DMS 273 (cell line): ENCODE data around the gene NANOS1.
A peak's percentile ranks its signal among the peaks of the same experiment; 100 is the strongest.

Experiments used
- DNase-seq: peaks from one replicate; lab custom pipeline; 2025; ENCODE audit not compliant: unreplicated experiment; lab: John Stamatoyannopoulos, UW

NANOS1 gene

DNA sequence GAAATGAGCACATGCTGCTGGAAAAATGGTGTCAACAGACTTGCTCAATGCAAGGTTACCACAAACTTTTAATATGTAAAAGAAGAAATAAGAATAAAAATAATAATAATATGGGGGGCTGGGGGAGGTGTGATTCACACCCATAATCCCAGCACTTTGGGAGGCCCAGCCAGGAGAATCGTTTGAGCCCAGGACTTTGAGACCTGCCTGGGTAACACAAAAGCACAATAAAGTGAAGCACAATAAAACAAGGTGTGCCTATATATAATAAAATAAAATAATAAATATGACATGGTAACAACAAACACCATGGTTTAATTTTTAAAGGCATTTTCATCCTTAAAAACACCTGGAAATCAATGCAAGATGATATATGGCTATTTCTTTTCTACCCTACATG, 26.0 kb downstream of the NANOS1 start:
- DNase-seq, result no peak

DNA sequence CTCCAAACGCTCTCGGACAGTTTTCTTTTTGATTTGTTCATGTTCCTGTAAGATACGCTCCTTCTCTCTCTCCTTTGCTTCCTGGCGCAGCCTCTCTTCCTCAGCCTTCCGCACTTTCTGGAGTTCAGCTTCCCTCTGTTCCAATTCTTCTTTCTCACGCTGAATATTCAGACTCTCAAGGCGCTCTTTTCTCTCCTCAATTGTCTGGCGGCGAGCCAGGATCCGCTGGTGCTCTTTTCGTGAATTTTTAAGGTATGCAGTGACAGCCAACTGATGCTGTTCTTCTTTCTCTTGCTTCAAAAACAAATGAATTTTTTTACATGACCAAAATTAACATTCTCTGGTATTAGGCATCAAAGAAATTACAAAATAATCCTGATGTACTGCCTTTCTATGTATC, 28.5 kb downstream of the NANOS1 start:
- DNase-seq, result no peak

DNA sequence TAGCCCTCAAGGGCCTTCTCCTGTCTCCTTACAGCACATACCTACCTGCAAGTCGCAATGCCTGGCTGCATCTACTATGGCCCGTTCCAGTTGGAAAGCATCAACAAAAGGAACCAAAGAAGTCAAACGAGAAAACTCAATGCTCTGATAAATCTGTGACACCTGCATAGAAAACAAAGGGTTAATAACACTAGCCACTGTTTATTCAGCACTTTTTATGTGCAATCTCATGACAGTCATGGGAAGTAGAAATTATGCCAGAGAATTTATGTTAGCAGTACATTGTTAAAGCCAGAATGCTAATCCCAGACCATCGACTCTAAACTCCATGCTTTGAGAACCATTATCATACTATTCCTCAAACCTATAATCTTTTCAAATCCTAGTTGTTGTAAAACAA, 30.0 kb downstream of the NANOS1 start:
- no peak for DNase-seq

DNA sequence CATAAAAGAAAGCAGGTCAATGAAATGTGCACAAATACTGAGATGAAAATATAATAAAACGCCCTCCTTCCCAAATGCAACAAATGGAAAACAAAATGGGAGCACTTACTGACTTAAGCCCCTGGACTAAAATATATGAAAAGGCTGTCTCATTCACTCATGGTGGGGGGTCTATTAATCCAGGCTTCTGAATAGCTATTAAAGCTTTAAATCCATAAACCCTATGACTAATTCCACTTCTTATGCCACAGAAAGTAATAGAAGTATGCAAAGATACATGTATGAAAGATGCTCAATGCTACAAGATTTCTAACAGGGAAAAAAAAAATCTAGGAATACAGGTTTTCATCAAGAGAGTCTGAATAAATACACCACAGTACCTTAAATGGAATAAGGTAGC, 30.6 kb downstream of the NANOS1 start:
- no peak for DNase-seq

DNA sequence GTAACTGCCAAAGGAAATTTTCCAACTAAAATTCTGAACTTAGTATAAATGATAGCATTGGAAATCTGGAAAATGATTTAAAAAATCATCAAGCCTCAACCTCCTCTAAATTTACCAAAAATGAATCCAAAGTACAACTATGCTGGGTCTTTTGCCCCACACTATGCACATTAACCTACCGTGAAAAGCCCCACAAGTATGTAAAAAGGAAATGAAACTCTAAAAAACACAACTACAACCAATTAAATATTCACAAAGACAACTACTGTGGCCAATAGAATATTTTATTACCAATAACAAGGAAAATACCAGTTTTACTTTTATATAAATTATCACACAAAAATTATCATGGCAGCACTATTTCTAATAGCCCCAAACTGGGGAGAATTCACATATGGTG, 31.8 kb downstream of the NANOS1 start:
- DNase-seq, result no peak

DNA sequence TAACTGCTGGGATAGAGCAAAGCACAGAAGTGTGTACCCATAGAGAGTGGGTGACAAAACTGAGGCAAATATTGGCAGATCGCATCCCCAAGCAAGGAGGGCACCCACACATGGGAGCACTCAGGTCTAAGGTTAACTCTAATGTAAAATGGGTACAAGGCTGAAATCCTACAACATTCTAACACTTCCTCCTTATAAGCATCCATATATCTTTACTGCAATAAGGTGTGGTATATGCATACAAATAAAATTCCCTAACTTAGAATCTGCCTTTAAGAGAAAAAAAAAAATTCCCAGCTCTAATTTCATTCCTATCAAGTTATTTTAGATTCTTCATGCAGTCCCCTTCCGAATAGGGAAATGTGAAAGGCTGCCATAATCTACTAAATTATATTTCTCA, 32.4 kb downstream of the NANOS1 start:
- DNase-seq, result no peak

DNA sequence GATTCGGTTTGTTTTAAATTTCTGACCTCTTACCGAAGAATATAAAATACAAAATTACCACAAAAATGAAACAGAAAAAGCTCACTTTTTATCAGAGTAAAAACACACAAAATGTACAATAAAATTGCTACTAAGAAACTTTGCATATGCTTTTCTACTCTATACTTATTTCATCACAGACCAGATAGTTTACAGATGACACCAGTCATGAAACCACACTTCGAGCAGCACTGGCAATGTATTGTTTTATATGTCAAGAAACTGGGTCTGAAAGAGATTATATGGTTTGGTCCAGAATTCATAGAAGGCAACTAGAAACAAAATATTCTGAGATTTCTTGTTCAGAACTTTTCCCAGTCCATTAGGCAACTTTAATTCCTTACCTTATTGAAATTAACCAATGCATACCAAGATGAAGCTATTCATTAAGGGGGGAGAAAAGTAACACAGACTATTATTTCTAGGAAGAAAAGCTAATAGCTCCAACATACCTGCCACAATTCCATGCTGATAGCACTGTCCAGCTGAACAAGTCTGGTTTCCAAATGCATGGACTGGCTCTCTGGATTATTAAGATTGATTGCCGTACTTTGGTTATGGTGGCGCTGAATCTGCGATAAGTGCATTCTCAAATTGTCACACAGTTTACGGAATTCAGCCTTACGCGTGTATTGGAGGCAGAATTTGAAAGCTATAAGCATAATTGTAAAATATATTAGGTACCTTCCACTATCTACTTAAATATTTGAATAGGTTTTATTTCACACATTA, 41.1 kb downstream of the NANOS1 start:
- no peak for DNase-seq

DNA sequence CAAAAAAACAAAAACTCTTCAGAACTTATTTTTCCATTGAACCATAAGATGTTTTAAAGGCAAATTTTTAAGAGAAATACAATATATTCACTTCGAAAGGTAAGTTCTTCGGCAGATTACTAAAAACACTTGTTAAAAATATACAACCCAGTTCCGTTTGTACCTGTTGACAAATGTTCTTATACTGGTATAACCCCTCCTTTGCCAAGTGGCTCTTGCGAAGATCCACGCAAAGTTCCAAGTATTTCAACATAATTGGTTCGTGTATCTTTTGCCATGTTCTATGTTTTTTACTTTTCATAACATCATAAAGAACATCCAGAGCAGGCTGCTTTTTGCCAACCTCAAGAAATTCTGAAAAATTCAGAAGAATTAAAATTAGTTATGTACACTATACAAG, 44.1 kb downstream of the NANOS1 start:
- no peak for DNase-seq

DNA sequence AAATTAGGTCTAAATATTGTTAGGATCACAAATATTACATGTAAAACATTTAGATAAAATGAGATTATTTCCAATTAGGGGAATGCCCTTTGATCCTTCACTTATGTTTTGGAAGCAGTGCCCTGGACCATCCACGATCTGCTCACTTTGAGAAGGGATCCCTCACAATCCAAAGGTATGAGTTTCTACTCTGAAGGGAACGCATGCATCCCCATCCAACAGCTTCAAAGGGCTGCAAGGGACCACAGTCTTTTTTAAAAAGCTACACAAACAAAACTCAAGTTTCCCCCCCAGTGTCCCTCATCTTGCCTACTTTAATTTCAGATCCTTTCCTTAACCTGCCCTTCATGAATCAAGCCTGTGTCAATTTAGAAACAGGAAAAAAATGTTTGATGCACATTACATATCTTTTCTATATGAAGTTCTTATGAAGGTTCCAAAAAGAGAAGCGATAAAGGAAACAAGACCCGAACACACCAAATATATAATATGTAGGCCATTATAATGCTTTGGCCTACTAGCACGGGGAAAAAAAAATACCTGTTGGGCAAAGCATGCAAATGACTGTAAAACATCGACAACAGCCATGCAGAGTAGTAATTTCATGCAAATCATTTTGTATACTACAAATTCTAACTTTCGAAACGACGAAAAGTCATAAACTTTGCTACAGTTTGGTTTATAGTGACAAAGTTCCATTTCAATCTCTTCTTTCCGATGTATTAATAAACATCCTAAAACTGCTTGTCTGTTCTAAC, 49.1 kb downstream of the NANOS1 start:
- DNase-seq, result no peak

DNA sequence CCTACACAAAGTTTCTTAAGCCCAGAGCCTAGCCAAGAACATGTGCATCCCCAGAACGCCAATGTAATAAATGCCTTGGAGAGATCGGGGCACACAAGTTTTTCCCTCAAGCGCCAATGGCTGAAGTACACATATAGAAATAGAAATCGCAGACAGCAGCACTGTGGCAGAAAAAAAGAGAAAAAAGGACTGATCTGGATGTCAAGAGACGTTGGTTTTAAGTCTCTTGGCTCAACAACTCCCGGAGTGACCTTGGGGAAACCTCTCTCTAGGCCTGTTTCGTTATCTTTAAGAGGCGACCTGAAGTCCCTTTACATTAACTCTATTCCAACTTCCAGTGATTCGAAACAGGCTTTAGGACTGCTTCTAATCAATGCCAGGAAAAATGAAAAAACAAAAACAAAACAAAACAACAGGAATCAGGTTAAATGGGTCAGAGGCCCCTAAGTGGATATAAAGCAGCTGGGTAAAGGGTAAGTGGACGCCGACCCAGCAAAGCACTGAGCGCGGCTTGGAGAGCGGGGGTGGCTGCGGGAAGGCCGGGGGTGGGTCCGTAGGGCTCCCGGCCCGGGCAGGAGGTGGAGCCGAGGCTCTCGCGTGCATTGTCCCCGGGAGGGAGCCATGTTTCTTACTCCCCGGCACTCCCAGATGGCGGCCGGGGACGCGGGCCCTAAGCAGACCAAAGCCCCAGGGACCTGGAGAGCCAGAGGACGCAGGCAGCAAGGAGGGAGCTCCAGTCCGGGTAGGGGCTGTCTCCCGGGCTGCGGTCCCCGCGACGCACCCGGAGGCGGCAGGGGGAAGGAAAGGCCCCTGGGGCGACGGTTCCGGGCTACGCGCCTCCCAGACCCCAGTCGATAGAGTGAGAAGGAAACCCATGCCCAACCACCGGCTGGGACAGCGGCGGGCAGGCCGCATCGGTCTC, 50.3 kb downstream of the NANOS1 start:
- peak; percentile 83 for DNase-seq

DNA sequence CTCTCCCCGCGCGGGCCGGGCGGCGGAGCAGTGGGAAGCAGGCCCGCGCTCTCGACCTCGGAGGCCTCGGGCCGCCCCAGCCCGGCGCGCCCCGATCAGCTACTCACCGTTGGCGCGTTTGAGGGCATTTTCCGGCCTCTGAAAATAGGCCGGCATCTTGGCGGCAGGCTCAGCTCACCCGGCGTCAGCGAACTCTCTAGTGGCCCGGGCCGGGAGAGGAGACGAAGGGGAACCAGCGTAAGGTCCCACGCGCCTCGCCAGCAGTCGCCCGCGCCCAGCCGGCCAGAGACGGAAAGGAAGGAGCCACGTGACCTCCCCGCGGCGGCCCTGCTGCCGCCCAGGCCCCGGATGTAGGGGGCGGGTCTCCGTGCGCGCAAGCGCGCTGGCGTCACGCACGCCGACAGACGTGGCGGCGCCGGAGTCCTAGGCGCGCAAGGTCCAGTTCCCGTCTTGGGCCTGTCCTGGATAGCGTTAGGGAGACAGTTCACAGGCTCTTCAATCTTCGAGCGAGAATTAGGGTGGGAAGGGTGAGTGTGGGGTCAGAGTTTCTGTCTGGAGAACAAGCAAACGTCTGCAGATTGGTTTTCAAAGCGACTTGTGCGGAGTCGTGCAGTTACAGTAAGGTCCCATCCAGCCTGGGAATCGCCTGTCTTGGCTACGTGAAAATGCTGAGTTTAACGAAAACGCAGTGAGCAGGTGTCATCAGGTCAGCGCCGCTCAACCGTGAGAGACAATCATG, 51.2 kb downstream of the NANOS1 start, which contains the start of gene EIF3A:
Gene EIF3A, minus strand, starts transcription at position 297 of the 739 bp plus-strand sequence. Its CDS starts 141 bp downstream, at position 156.
- peak; percentile 95 for DNase-seq
